HG03108 (cell line): Measurements from ENCODE around the gene NRROS.
"Not testable (repeated sequence)": the region's sequence is repeated elsewhere in the genome, so short reads cannot be mapped to it uniquely, and the experiment has no call there.

Experiments
- ATAC-seq: cut with Tn5 transposase; IDR thresholded peaks from one replicate; pipeline ENCODE4 v1.9.1; 2021; ENCODE audit warnings: moderate library complexity; ENCODE audit not compliant: unreplicated experiment

Gene NRROS

GRCh38 chr3:196624067-196624790 lies 15.3 kb upstream of the NRROS start:
- ATAC-seq, result no peak

GRCh38 chr3:196624907-196625306 lies 14.6 kb upstream of the NRROS start:
- ATAC-seq, result no peak

DNA sequence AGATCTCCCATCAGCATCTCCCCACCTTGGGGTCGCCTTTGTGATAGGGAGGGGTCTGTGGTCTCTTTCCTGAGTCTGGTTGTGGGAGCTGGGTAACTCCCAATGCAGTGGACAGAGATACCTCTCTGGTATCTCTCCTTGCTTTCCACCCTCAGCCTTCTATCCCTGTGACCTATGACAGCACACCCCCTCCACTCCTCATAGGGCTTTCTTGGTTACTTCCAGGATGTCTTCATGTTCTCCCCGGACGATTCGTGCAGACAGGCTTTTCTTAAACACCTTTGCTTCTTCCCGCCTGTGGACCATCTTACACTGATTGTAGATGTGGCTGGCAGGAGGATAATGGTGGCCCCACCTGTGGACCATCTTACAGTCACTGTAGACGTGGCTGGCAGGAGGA lies 14.2 kb upstream of the NRROS start:
- no peak for ATAC-seq

- ATAC-seq, result no peak
Measured at GRCh38 chr3:196627918-196628231, 11.6 kb upstream of the NRROS start.

- no peak for ATAC-seq
Measured at GRCh38 chr3:196629228-196629627, 10.3 kb upstream of the NRROS start.

DNA sequence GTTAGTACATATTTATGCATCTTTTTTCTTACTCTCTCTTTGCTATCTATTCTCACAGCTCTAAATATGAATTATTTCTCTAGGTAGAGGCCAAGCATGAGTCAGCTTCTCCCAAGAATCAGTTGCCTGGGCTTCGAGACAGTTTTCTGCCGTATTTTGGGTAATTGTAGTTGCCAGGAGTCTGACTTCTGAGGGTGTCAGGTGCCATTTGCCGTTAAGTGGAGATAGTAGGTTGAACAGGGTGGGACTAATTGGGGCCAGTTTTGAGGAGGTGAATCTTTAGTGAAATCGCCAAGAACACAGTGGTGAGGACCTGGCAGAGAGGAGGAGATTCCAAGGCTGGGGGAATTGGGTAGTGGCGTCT lies 7.8 kb upstream of the NRROS start:
- ATAC-seq, result no peak

DNA sequence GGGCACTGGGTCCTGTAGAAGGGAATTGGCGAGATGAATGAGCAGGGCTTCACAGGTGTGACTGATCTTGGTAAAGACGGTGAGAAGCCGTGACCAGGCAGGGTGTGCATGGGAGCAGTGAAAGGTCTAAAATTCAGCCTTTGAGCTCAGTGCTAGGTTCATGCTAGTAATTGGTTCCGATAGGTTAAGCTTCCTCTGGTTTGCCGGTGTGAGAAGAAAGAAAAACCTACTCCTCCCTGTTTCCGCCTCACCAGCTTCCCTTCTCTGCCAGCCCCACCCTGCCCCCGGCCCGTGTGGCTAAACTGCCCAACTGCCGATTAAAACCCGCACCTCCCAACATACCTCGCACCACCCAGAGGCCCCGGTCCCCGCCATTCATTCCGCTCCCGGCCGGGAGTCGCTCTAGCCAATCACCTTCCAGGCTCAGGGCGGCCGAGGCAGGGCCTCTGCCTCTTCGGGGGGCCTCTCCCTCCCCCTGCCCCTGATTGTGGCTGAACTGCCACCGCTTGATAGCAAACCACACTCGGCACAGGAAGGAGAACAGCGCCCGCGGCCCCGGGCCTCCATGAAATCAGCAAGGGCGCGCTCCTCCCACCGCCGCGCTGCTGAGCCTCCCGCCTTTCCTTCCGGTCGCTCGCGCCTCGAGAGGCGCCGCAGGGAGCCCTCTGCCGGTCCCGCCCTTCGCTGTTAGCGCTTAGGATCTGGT lies 7.3 kb upstream of the NRROS start:
- ATAC-seq, result peak; percentile 66

GRCh38 chr3:196633555-196634151 lies 5.8 kb upstream of the NRROS start:
- no peak for ATAC-seq

- no peak for ATAC-seq
Measured at GRCh38 chr3:196634224-196634623, 5.3 kb upstream of the NRROS start.

- ATAC-seq, result no peak
Measured at GRCh38 chr3:196634829-196635228, 4.7 kb upstream of the NRROS start.

GRCh38 chr3:196636369-196637349 lies 2.8 kb upstream of the NRROS start:
- no peak for ATAC-seq

- not testable (repeated sequence) for ATAC-seq
Measured at GRCh38 chr3:196637941-196638340, 1.6 kb upstream of the NRROS start.

DNA sequence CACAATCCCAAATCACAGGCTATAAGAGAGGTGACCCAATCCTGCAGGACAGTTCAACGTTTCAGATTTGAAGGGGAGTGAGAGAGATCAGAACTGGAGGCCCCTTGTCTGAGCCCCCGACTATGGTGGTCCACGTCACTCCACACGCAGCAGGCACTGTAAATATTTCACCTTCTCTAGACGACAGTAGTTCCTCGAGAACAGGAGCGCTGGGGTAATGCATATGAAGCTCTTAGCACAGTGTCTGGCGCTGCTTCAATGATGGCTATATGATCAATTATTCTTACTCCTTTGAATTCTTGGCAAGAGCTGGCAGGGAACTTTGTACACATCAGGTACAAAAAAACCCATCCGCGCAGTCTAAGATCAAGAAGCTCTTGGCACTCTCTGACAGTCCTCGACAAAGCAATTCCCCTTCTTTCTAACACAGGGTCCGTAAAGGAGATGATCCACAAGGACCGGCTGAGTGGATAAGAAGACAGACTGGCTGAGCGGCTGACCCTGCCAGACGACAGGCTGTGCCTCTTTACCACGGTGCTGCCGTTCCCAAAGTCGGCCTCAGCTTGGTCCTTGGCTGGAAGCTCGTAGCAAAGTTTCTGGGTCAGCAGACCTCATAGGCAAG lies 522 bp upstream of the NRROS start:
- ATAC-seq, result peak; percentile 1

DNA sequence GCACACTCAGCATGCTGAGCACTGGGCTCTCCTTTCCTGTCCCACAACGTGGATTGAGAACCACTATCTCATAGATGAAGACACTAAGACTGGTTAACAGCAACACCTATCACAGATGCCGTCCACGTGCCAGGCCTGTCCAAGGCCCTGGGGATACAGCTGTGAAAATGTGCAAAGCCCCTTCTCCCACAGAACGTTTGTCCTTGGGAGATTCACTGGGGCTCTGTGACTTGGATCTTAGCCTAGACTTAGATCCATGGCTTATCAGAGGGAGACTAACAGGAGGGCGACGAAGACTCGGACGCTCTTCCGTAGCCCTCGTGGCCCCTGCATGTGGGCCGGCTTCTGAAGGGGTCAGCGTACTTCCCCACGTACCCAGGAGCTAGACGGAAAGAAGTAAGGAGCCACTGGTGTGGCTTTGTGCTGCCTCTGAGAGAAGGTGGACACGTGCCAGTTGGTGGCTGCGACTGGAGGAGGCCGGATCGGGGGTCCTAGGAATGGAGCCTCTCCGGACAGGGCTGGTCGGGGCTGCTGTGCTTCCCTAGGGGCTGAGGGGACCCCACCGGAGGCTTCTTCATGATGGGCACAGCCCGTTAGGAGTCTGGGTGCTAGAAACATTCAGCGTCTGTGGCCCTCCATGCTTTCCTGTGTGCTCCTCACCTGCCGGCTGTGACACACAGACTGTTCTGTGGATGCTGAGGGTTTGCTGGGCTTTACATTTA lies 964 bp downstream of the NRROS start:
- no peak for ATAC-seq

- no peak for ATAC-seq
Measured at GRCh38 chr3:196641333-196642054, 2.0 kb downstream of the NRROS start.

DNA sequence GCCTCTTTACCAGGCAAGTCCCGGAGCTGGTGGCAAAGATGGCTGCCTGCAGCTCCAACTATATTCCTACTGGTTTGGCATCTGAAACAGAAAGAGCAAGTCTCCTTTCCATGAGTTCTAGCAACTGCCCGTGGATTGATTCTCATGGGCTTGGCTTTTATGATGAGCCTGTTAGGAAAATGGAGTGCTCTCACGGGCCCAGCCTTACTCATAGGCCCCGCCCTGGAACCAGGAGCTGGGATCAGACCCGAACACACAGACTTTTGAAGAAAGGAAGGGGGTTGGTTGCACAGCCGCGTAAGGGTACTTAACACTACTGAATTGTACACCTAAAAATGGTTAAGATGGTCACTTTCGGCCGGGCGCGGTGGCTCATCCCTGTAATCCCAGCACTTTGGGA lies 2.9 kb downstream of the NRROS start:
- no peak for ATAC-seq

GRCh38 chr3:196643201-196643749 lies 3.8 kb downstream of the NRROS start:
- peak; percentile 76 for ATAC-seq

- ATAC-seq, result no peak
Measured at GRCh38 chr3:196643761-196644160, 4.3 kb downstream of the NRROS start.

DNA sequence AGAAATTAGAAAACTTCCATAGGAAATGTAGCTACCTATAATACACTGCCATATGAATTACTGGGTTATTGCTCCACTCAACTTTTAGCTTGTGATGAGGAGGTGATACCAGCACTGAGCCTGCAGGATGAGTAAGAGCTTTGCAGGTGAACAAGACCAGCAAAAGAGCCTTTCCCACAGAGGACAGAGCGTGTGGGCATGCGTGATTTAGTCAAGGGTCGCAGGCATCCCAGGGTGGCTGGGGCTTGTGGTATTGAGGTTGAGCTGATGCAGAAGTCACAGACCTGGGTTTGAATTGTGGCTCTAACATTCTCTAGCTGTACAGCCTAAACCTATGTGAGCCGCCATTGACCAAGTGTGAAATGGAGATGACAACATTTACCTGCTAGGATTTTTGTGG lies 5.6 kb downstream of the NRROS start:
- no peak for ATAC-seq
